ENCODE measurements around the gene CYP26B1.

CYP26B1 gene, protein sequence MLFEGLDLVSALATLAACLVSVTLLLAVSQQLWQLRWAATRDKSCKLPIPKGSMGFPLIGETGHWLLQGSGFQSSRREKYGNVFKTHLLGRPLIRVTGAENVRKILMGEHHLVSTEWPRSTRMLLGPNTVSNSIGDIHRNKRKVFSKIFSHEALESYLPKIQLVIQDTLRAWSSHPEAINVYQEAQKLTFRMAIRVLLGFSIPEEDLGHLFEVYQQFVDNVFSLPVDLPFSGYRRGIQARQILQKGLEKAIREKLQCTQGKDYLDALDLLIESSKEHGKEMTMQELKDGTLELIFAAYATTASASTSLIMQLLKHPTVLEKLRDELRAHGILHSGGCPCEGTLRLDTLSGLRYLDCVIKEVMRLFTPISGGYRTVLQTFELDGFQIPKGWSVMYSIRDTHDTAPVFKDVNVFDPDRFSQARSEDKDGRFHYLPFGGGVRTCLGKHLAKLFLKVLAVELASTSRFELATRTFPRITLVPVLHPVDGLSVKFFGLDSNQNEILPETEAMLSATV

DNA sequence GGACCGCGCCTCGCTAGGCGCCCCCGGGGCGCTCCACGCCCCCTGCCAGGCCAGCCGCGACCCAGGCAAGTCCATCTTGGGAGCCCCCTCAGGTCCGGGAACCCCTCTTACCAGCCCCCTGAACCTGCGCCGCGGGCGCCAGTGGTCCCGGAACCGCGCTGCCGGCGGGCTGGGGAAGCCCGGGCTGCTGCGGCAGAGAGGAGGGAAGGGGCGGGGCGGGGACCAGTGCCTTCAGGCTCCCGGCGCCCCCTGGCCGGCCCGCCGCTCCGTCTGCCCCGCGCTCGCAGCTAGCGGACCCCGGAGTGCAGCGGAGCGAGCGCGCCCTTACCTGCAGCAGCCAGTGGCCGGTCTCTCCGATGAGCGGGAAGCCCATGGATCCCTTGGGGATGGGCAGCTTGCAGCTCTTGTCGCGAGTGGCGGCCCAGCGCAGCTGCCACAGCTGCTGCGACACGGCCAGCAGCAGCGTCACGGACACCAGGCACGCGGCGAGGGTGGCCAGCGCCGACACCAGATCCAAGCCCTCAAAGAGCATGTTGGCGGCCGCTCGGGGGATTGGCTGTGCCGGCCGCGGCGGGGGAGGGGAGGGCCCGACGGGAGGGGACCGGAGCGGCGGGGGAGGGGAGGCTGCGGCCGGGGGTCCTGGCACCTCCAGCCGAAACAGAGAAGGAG, at the start of gene CYP26B1:
Gene CYP26B1, minus strand, starts transcription at position 560 of the 669 bp plus-strand sequence. Its CDS starts 28 bp downstream, at position 532.
- no peak for FAIRE-seq

DNA sequence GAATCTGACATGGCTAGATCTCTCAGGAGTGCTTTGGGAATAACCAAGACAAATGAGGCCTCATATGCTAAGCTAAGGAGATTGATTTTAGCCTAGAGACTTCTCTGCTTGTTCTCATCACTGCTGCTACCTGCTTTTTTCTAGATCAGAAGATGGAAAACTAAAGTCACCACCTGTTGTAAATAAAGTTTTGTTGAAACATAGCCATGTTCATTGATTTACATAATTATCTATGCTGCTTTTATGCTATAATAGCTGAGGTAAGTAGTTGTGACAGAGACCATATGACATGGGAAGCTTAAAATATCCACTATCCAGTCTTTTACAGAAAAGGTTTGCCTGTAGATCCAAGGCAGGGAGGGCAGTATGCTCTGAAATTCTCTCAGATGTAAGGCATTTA, 46.1 kb upstream of the CYP26B1 start:
- no peak for FAIRE-seq

DNA sequence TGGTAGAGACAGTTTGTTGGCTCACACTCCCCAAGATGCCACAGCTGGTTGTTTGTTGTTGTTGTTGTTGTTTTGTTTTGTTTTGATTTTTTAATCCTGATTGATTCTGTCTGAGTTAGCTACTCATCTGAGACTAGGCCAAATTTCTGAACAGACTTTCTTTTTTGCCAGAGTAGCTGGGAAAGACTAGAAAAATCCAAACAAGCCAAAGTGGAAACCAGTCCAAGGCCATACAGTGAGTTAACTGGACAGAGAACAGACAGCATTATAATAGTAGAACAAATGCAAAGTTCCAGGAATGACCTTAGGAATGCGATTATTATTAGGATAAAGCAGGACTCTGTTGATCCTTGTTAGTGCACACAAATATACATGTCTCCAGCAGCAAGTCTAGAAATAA, 43.8 kb upstream of the CYP26B1 start:
- FAIRE-seq: no peak

DNA sequence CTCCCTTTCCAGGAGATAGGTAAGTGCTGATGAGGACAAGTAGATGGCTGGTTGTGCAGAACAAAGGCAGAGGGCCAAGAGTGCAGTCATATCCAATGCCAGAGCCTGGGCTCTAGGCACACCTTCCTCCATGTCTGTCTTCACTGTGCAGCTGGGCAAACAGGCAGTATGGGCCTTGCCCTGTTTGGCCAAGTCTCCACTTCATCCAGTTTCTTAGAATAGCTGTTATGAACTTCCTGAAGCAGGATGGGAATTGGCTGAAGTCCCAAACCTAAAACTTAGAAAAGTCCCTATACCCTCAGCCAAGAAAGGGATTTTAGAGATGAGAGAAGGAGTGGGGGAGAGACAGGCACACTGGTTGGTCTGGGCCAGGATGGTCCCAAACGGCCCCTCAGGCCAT, 37.5 kb upstream of the CYP26B1 start:
- no peak for FAIRE-seq

DNA sequence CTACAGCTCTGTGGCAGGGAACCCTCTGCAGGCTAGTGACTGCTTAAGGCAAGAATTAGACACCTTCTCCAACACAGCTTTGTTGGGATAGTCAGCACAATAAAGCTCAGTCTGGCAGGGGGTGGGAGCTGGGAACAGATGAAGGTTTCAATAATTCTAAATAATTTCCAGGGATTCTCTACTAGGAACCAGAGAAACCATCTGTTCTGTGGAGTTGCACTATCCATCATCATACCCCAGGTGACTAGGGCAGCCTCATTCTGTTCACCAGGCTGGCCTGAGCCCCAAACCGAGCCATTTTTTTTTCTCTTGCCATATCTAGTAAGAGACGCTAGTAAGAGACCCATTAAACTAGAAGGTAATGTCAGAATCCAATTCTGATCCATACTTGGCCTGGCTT, 35.8 kb upstream of the CYP26B1 start:
- no peak for FAIRE-seq

DNA sequence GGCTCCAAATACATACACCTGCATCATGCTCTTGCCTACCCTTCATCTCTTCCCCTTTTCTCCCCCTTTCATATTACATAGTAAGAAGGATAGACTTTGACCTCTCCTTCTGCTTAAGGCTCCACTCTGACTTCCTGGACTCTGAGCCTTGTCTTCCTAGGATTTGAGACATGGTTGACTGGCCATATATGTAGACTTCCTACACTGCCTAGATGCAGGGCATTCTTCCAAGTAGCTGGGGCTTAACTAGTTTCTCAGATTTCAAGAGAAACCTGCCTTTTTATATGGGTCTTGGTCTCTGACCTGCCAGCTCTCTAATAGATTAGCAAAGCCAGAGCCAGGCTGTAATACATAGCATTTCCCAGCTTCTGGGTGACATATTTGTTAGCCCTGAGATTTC, 35.4 kb upstream of the CYP26B1 start:
- no peak for FAIRE-seq

DNA sequence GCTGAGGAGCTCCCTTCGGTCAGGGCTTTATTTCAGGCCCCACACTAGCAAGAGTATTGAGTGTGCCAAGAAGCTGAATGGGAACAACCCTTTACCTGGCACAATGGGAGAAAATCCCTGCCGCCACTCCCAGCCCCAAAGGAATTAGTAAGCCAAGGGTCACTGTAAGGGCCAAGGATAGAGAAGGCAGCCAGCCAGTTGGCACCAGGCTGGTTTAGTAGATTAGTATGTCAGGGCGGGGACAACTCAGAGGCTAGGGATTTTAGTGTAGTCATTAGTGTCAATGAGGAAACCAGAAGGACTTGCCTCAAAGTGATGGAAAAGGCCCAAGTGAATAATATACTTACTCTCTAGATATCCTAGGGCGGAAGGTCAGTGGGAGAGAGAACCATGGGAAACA, 34.9 kb upstream of the CYP26B1 start:
- FAIRE-seq: no peak

DNA sequence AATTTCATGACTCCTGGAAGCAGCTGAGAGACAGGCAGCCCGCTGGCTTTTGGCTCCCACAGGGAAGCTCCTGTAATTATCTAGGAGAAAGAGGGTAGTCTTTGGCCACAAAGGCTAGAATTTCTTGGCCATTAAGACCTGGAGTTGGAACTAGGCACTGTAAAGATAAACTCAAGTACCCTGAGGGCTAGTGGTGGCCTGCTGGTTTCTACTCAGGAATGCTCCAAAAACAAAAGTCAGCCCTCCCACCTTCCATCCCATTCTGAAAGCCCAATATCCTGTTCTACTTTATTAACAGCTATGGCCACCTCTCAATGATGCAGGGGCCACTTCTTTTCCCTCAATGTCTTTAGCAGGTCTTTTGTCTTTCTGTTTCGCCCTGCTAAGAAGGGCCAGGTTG, 34.0 kb upstream of the CYP26B1 start:
- FAIRE-seq: no peak

DNA sequence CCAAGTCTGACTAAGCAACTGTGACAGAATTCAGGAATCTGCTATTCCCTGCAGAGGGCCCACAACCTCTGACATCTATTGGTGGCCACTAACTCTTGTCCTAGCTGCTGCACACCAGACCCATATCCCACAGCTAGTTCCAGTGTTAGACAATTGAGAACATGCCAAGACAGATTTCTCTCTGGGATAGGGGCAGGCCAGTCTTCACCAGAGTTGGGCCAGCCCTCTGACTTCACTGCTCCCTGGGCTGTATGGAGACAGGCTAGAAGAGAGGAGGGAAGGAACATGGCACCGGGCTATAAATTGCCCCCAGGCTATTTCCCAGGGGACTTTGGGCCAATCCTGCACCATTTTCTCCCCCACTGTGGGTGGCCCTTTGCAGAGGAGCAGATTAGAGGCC, 32.7 kb upstream of the CYP26B1 start:
- FAIRE-seq: no peak

DNA sequence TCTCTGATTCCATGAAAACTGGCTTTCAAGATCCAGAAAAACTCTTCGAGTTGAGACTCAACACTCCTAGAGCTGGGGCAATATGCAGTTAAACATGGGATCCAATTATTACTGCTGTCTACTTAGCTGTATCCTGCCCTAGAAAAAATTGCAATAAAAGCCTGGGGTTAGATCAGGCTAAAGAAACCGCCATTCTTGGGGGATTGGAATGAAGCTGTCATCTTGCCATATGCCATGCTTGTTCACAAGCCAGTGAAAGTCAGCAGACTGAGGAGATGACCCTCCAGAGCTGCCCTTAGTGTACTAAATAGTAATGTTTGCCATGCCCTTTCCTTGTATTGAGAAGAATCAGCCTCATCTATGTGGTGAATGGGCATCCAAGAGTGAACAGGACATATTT, 30.9 kb upstream of the CYP26B1 start:
- no peak for FAIRE-seq

DNA sequence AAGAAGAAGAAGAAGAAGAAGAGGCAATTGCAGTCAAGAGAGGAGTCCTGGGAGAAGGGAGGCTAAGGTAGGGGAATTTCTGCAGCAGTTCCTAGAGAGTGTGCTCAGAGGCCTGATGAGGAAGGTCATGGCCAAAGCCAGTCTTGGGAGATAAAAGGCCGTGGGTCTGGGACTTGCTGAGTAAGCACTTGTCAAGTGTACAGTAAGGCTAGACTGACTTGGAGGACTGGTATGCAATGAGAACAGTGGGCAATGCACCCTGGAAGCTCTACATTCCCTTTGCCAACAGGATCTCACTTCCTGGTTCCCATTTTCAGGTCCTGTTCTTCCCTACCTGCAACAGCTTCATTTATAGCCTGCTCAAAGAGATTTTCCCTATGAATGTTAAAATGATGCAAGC, 28.6 kb upstream of the CYP26B1 start:
- FAIRE-seq: no peak

DNA sequence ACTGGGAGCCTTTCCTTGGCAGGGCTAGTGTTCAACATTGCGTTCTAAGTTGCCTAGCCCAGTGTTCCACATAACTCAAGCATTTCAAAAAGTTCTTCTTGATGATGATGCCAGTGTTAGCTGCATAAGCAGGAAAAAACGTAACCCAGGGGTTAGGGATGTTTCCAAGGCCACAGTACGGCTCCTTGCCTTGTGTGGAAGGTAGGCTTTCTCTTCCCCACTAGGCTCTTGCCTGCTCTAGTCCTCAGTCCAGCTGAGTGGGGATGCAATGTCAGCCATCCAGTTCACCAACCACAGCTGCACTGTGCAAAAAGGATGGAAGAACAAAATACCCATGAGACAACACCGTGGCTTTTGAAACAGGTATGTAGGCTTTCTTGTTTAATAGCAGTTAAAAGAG, 28.0 kb upstream of the CYP26B1 start:
- no peak for FAIRE-seq

DNA sequence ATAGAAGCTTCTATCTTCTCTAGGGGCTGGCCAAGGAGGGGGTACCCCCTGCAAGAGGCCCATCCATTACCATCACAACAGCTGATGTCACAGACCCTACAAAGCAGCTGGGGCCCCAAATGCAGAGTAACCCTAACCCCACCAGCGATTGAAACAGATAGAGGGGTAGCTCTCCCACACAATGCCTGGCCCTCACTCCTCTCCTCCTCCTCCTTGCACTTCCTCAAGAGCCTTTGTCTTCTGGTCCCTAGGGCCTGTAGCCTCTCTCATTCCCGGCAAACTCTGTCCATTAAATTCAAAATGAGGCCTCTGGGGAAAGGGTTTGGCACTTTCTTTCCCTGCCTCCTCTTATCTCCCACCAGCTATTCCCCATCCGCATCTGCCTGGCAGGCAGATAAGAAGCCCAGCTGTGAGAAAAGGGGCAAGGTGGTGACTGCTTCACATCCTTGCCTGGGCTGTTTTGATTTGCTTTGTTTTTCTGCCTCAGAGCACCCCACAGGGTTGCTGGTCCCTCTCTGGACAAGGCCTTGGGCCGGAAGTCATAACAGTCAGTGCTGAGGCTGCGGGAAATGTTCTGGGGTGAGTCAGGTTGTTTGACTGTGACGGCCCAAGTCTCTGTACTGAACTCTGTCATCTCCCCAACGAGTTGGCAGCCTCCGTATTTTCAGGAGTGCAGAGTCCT, 26.1 kb upstream of the CYP26B1 start:
- no peak for FAIRE-seq

DNA sequence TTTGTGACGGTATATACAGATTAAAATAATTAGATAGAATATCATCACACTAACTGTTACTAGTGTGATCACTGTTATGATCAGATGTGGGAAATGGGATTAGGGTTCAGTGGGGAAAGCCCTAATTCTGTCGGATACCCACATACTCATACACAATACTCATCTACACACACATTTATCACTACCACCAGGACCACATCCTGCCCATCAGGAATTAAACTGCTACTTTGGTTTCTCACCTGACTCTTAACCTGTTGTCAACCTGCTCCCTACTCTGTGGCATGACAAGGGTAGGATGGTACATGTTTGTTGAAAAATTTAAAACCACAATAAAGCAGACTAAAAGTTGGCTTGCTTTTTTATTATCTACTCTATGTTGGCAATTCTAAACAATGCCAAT, 24.8 kb upstream of the CYP26B1 start:
- no peak for FAIRE-seq

DNA sequence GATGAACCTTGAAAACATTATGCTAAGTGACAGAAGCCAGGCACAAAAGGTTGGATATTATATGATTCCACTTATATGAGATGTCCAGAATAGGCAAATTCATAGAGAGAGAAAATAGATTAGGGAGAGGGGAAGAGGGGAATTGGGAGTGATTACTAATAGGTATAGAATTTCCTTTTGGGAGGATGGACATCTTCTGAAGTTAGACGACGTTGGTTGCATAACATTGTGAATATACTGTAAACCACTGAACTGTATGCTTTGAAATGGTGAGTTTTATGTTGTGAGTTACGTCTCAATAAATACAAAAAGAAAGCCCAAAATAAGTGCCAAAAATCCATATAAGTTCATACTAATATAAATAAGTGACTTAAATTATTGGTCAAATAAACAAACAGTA, 18.6 kb upstream of the CYP26B1 start:
- no peak for FAIRE-seq

DNA sequence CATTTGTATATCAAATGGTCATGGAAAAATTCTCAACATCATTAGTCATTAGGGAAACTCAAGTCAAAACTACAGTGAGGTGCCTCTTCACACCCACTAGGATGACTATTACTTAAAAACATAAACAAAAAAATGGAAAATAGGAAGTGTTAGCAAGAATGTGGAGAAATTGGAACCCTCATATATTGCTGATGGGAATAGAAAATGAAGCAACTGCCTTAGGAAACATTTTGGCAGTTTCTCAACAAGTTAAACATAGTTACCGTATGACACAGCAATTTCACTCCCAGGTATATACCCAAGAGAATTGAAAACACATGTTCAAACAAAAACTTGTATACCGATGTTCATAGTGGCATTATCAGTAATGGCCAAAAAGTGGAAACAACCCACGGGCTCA, 18.1 kb upstream of the CYP26B1 start:
- FAIRE-seq: no peak

DNA sequence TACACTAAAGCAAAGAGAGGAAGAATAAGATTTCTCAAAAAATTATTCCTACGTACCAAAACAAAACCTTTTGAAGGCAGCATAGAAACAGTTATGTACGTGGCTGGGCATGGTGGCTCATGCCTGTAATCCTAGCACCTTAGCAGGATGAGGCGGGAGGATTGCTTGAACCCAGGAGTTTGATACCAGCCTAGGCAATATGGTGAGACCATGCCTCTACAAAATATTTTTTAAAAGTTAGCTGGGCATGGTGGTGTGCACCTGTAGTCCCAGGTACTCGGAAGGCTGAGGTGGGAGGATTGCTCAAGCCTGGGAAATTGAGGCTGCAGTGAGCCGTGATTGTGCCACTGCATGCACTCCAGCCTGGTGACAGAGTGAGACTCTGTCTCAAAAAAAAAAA, 14.9 kb upstream of the CYP26B1 start:
- no peak for FAIRE-seq

DNA sequence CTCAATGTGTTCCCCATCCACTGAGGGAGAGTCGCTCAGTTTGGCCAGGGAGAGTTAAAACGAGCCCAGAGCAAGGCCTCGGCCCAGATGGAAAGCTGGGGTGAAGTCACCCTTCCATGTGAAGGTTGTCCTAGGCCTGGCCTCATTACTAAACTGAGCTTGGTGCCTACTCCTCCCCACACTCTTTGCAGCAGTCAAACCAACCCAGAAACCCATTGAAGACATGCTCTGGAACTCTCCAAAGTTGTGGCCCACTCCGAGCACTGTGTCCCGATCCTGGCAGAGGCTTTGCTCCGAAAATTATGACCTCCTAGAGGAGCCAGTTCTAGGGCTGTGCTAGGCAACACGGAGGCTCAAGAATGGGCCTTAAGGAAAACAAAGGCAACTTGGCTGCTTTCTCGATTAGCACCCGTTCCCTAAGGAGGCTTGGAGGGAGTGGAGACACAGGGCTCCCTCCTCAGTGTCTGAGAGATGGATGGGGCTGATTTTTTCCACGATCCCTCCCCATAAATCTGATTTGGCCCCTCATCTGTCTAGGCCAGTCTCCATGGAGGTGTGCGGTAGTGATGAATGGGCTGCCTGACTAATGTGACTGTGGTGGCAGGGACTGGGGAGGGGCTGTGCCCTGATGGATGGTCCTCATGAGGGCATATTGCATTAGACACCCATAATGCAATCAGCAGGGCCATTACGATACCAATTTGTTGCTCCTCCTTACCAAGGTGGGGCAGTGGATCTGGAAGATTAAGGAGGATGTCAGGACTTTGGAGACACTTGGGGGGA, 11.7 kb upstream of the CYP26B1 start:
- FAIRE-seq: no peak

DNA sequence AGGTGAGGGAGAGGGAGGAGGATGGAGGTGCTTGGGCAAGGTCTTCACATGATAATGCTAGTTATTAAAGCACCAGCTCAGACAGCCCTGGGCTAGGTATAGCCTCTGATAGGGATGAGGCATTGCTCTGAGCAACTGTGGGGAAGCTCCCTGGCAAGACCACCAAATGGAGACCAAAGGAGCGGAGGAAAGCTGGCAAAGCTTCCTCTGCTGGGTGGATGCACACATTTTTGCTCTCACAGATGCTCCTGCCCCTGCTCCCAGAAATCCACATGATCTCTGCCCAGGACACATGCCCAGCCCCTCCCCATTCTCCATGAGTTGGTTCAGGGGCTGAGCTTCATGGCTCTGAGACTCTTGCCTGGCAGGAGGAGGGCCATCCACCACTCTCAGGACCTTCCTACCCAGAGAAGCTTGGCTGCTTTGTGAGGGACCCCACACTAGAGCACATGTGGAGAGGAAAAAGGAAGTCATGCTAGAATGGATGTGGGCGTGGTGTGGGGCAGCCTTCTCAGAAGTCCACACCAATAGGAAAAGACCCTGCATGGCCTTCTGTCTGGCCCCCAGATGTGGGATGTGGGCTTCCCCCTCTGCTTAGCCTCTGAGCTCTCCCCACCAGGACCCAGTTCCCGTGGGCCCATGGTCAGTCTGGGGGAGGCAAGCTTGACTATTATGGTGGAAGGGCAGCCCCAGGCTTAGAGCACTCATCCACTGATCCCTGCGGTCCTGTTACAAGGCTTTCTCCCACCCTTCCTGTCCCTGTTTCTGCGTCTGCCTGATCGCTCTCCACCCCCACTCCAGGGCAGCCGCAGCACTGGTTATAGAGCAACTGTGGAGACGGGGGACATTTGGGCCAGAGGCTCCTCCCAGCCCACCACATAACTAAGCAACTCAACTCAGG, 10.5 kb upstream of the CYP26B1 start:
- no peak for FAIRE-seq

DNA sequence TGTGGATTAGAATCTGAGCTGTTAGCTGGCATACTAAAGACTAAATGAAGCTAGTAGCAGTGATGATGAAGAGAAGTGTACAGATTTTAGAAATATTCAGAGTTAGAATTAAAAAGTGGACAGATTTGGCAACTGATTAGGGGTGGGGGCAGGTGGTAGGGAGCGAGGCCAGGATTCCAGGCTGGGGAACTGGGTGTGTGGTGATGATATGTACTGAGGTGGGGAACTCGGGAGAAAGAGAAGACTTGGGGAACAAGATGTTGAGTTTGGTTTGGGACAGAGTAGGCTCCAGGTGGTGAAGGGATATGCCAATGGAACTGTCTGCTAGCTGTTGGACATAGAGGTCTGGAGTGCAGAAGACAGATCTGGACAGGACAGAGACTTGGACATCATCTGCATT, 9.2 kb upstream of the CYP26B1 start:
- no peak for FAIRE-seq

DNA sequence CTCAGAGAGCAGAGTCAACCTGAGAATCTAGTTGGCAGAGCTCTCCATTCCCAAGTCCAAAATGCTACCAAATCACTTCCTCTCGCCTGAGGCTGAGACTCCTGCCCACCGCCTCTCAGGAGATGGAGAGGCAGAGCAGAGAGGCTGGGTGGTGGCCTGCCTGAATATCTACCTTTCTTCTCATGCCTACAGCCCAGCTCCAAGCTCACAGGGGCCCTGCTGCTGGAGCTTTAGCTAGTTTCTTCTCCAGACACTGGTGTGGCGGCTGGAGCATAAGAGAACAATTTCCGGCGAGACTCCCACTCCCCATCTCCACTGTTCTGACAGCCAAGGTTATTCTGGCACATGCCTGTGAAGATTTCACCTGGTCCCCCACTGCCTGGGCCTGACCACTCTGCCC, 8.1 kb upstream of the CYP26B1 start:
- no peak for FAIRE-seq

DNA sequence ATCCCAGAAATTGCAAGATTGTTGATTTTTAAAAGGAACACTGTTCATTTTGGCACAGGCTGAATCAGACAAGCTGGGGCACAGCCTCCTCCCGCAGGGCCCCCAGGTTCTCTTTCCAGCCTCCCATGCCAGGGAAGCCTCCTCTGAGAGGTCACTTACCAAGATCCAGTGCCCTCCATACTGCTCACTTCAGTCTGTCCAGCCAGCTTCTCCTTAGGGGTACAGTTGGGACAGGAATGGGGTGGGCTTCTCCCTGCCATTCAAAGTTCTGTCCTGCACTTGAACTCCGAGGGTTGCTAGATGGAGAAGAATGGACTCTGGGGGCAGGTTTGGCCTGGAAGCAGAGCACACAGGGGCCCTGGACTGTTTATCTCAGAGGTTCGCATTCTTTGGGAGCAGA, 7.5 kb upstream of the CYP26B1 start:
- FAIRE-seq: no peak
